ENCODE data around the gene CTIF.
A peak's percentile ranks its signal among the peaks of the same experiment; 100 is the strongest.

CTIF gene

GRCh38 chr18:48769006-48769636 lies 230.3 kb downstream of the CTIF start:
- Histone ChIP-seq H3K4me1 (ENCODE audit: control insufficient read depth, insufficient read depth, low read length) (peaks cover 11% of the 10 kb centered on the region), H3K36me3 (ENCODE audit: control insufficient read depth, insufficient read depth, low read length, severe bottlenecking) (peaks cover 44% of the 10 kb centered on the region), H3K27me3 (replicated peaks; ENCODE audit: control insufficient read depth, insufficient read depth, low read length) (no peaks in the 10 kb centered on the region), H3K9me3 (ENCODE audit: control insufficient read depth, low read length) (no peaks in the 10 kb centered on the region), H3K4me3 (ENCODE audit: low read length) (no peak overlapping the region), H3K9ac (ENCODE audit: low read length) (no peak overlapping the region)
- no peak for DNase-seq (ENCODE audit: low read depth)

GRCh38 chr18:48770243-48770642 lies 231.4 kb downstream of the CTIF start:
- H3K36me3 ChIP-seq (ENCODE audit: control insufficient read depth, insufficient read depth, low read length, severe bottlenecking): peaks cover 53% of the 10 kb centered on the region
- no peaks in the 10 kb centered on the region for H3K27me3 ChIP-seq (replicated peaks; ENCODE audit: control insufficient read depth, insufficient read depth, low read length)
- no peak overlapping the region for H3K9ac ChIP-seq (ENCODE audit: low read length)
- H3K4me3 ChIP-seq (ENCODE audit: low read length): no peak overlapping the region
- no peak for DNase-seq (ENCODE audit: low read depth)
- no peaks in the 10 kb centered on the region for H3K9me3 ChIP-seq (ENCODE audit: control insufficient read depth, low read length)
- peaks cover 11% of the 10 kb centered on the region for H3K4me1 ChIP-seq (ENCODE audit: control insufficient read depth, insufficient read depth, low read length)

DNA sequence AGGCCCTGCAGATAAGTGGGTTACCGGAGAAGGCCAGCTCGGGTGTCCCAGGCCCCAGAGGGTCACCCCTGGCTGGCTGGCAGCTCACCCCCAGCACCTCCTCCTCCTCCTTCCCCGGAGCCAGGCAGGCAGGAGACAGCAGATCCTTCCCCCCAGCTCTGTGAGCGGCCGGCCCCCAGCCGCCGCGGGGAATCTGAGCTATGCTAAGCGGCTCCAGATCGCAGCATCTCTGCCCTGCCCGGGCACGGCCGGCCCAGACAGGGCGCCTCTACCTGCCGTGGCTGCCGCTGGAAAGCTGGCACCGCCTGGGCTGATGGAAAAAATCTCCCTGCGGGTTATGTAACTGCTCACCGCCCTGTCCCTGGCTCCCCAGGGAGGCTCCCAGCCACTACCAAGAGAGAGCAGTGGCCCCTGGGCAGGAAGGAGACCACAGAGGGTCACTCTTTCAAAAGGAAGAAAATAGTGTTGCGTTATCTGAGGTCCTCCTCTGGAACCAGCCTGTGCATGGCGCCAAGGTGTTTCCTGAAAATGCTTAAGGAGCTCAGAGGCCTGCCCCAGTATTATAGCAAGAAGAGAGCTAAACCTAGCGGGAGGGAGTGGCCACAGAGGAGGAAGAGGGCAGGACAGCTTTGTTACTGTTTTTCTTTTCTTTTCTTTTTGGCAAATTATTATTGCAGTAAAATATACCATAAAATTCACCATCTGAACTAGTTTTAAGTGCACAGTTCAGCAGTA lies 233.0 kb downstream of the CTIF start:
- DNase-seq (ENCODE audit: low read depth): no peak
- H3K36me3 ChIP-seq (ENCODE audit: control insufficient read depth, insufficient read depth, low read length, severe bottlenecking): peaks cover 49% of the 10 kb centered on the region
- peaks cover 2% of the 10 kb centered on the region for H3K4me1 ChIP-seq (ENCODE audit: control insufficient read depth, insufficient read depth, low read length)
- H3K27me3 ChIP-seq (replicated peaks; ENCODE audit: control insufficient read depth, insufficient read depth, low read length): no peaks in the 10 kb centered on the region
- H3K9me3 ChIP-seq (ENCODE audit: control insufficient read depth, low read length): no peaks in the 10 kb centered on the region
- no peak overlapping the region for H3K9ac ChIP-seq (ENCODE audit: low read length)
- H3K4me3 ChIP-seq (ENCODE audit: low read length): no peak overlapping the region

DNA sequence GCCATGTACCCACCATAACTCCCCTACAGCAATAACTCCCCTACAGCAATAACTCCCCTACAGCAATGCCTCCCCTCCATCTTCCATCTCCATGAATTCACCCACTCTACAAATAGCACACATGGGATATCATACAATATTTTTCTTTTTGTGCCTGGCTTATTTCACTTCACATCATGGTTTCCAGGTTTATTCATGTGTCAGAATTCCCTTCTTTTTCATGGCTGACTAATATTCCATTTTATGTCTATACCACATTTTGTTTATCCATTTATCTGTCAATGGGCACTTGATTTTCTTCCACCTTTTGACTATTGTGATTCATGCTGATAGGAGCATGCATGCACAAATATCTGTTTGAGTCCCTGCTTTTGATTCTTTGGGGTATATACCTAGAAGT lies 233.6 kb downstream of the CTIF start:
- Histone ChIP-seq H3K27me3 (replicated peaks; ENCODE audit: control insufficient read depth, insufficient read depth, low read length) (no peaks in the 10 kb centered on the region), H3K4me3 (ENCODE audit: low read length) (no peak overlapping the region)
- DNase-seq (ENCODE audit: low read depth): no peak

DNA sequence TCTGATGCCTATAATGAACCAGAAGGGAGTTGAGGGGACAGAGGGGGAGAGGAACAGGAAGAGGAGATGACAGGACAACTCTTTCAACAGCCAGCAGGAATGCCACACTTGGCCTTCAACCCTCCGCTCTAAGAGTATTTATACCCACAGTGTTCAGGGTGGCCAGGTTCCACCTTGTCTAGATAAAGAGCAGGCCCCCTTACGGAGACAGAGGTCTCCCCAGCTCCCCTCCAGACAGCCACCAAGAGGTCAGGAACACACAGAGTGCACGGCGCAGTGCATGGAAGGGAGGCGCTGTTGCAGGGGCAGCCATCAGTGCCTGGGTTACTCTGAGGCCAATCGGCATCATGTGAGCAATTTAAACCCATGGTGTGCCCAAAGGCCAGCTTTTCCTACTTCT lies 235.0 kb downstream of the CTIF start:
- H3K36me3 ChIP-seq (ENCODE audit: control insufficient read depth, insufficient read depth, low read length, severe bottlenecking): peaks cover 40% of the 10 kb centered on the region
- H3K27me3 ChIP-seq (replicated peaks; ENCODE audit: control insufficient read depth, insufficient read depth, low read length): no peaks in the 10 kb centered on the region
- no peak for DNase-seq (ENCODE audit: low read depth)
- no peak overlapping the region for H3K4me3 ChIP-seq (ENCODE audit: low read length)
- no peaks in the 10 kb centered on the region for H3K9me3 ChIP-seq (ENCODE audit: control insufficient read depth, low read length)
- H3K4me1 ChIP-seq (ENCODE audit: control insufficient read depth, insufficient read depth, low read length): peaks cover 10% of the 10 kb centered on the region
- no peak overlapping the region for H3K9ac ChIP-seq (ENCODE audit: low read length)

More for the DNA sequence above, 233.6 kb downstream of the CTIF start:
- Histone ChIP-seq H3K4me1 (ENCODE audit: control insufficient read depth, insufficient read depth, low read length) (no peaks in the 10 kb centered on the region), H3K9me3 (ENCODE audit: control insufficient read depth, low read length) (no peaks in the 10 kb centered on the region), H3K9ac (ENCODE audit: low read length) (no peak overlapping the region), H3K36me3 (ENCODE audit: control insufficient read depth, insufficient read depth, low read length, severe bottlenecking) (peaks cover 43% of the 10 kb centered on the region)

- Histone ChIP-seq H3K9me3 (ENCODE audit: control insufficient read depth, low read length) (no peaks in the 10 kb centered on the region), H3K36me3 (ENCODE audit: control insufficient read depth, insufficient read depth, low read length, severe bottlenecking) (peaks cover 37% of the 10 kb centered on the region), H3K27me3 (replicated peaks; ENCODE audit: control insufficient read depth, insufficient read depth, low read length) (no peaks in the 10 kb centered on the region), H3K9ac (ENCODE audit: low read length) (no peak overlapping the region), H3K4me1 (ENCODE audit: control insufficient read depth, insufficient read depth, low read length) (peaks cover 17% of the 10 kb centered on the region), H3K4me3 (ENCODE audit: low read length) (no peak overlapping the region)
- DNase-seq (ENCODE audit: low read depth): no peak
These were observed 236.1 kb downstream of the CTIF start for GRCh38 chr18:48774941-48775340.

- no peak overlapping the region for H3K4me3 ChIP-seq (ENCODE audit: low read length)
- DNase-seq (ENCODE audit: low read depth): no peak
- H3K9ac ChIP-seq (ENCODE audit: low read length): no peak overlapping the region
- H3K36me3 ChIP-seq (ENCODE audit: control insufficient read depth, insufficient read depth, low read length, severe bottlenecking): peaks cover 31% of the 10 kb centered on the region
- no peaks in the 10 kb centered on the region for H3K9me3 ChIP-seq (ENCODE audit: control insufficient read depth, low read length)
- no peaks in the 10 kb centered on the region for H3K27me3 ChIP-seq (replicated peaks; ENCODE audit: control insufficient read depth, insufficient read depth, low read length)
- peaks cover 23% of the 10 kb centered on the region for H3K4me1 ChIP-seq (ENCODE audit: control insufficient read depth, insufficient read depth, low read length)
These were observed 236.7 kb downstream of the CTIF start for GRCh38 chr18:48775372-48776155.

DNA sequence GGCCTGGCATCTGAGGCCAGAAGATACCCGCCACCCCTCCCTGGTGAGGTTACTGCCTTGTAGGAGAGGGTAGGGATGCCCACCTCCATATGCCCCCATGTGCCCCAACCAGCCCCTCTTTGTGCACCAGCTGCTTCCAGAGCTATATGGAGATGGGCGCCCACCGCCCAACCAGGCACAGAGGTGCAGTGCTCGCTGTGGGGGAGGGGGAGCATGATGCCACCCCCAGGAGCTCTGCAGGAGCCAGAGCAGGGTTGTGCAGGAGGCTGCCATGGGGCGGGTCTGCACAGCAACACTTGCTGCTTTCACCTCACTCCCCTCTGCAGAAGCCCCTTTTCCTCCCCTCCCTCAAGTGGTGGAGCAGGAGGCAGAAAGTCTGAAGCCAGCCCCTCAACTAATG lies 237.3 kb downstream of the CTIF start:
- H3K9me3 ChIP-seq (ENCODE audit: control insufficient read depth, low read length): no peaks in the 10 kb centered on the region
- no peak overlapping the region for H3K4me3 ChIP-seq (ENCODE audit: low read length)
- H3K4me1 ChIP-seq (ENCODE audit: control insufficient read depth, insufficient read depth, low read length): peaks cover 29% of the 10 kb centered on the region
- no peak for DNase-seq (ENCODE audit: low read depth)
- no peaks in the 10 kb centered on the region for H3K27me3 ChIP-seq (replicated peaks; ENCODE audit: control insufficient read depth, insufficient read depth, low read length)
- H3K9ac ChIP-seq (ENCODE audit: low read length): no peak overlapping the region
- H3K36me3 ChIP-seq (ENCODE audit: control insufficient read depth, insufficient read depth, low read length, severe bottlenecking): peaks cover 25% of the 10 kb centered on the region

GRCh38 chr18:48776641-48777025 lies 237.8 kb downstream of the CTIF start:
- no peak for DNase-seq (ENCODE audit: low read depth)
- H3K27me3 ChIP-seq (replicated peaks; ENCODE audit: control insufficient read depth, insufficient read depth, low read length): no peaks in the 10 kb centered on the region
- H3K9ac ChIP-seq (ENCODE audit: low read length): no peak overlapping the region
- H3K4me3 ChIP-seq (ENCODE audit: low read length): no peak overlapping the region
- H3K9me3 ChIP-seq (ENCODE audit: control insufficient read depth, low read length): no peaks in the 10 kb centered on the region
- H3K4me1 ChIP-seq (ENCODE audit: control insufficient read depth, insufficient read depth, low read length): peaks cover 34% of the 10 kb centered on the region
- H3K36me3 ChIP-seq (ENCODE audit: control insufficient read depth, insufficient read depth, low read length, severe bottlenecking): peaks cover 25% of the 10 kb centered on the region

DNA sequence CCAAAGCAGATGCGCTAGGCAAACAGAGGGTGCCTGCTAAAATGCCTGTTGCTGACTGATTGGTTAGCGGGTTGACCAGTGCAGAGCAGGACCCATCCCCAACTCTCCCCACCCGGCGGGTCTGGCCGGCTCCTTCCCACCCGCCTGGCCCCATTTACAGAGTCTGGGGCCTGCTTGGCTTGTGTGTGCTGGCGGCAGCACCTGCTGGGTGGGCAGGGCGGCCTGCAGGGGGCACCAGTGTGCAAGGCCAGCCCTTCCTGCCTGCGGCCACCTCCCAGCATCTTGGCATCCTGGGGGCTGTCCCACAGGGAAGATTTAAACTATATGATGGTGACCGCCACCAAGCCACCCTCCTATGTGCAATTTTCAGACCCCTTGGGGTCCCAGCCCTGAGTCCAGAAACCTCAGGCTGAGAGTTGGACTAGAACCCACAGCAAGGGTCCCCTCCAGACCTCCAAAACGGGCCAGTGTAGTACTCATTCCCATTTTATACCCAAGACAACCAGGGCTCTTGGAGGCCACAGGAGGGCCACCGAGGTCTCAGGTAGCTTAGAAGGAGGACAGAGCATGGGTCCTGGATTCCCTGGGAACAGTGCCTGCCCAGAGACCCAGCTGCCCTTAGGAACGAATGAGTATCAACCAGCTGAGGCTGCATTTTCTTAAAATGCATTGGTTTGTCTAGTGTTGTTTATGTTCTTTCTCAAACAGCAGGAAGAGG lies 238.4 kb downstream of the CTIF start:
- H3K27me3 ChIP-seq (replicated peaks; ENCODE audit: control insufficient read depth, insufficient read depth, low read length): no peaks in the 10 kb centered on the region
- H3K4me1 ChIP-seq (ENCODE audit: control insufficient read depth, insufficient read depth, low read length): peaks cover 39% of the 10 kb centered on the region
- peak; percentile 70 for DNase-seq (ENCODE audit: low read depth)
- no peak overlapping the region for H3K4me3 ChIP-seq (ENCODE audit: low read length)
- H3K9me3 ChIP-seq (ENCODE audit: control insufficient read depth, low read length): no peaks in the 10 kb centered on the region
- H3K36me3 ChIP-seq (ENCODE audit: control insufficient read depth, insufficient read depth, low read length, severe bottlenecking): peaks cover 25% of the 10 kb centered on the region
- H3K9ac ChIP-seq (ENCODE audit: low read length): no peak overlapping the region

DNA sequence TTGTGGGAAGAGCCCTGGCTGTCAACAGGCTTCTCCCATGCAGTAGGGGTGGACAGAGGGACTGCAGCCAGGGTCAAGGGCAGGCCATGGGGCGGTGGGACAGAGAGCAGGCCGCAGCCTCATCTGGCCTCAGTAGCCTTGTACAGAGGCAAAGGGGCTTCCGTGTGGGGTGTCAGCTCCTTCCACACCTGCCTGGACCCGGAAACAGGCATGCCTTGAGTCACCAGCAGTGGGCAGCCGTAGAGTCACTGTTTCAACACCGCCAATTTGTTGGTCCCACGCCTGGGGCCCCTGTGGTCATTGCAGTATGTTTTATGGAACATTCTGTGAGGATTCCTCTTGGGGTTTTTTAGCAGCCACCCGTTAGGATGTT lies 238.9 kb downstream of the CTIF start:
- DNase-seq (ENCODE audit: low read depth): peak; percentile 6
- Histone ChIP-seq H3K36me3 (ENCODE audit: control insufficient read depth, insufficient read depth, low read length, severe bottlenecking) (peaks cover 21% of the 10 kb centered on the region), H3K4me3 (ENCODE audit: low read length) (no peak overlapping the region), H3K4me1 (ENCODE audit: control insufficient read depth, insufficient read depth, low read length) (peaks cover 45% of the 10 kb centered on the region), H3K27me3 (replicated peaks; ENCODE audit: control insufficient read depth, insufficient read depth, low read length) (no peaks in the 10 kb centered on the region), H3K9me3 (ENCODE audit: control insufficient read depth, low read length) (no peaks in the 10 kb centered on the region), H3K9ac (ENCODE audit: low read length) (no peak overlapping the region)
